K562 (cell line): ENCODE results near the gene NABP1. TPM values are rescaled to one million over a fixed set of nuclear protein-coding genes. Genes with fewer than 3 reads are reported as not detected.
A peak's percentile ranks its signal among the peaks of the same experiment; 100 is the strongest.

ENCODE experiments used
- CTBP1 ChIP-seq: fragments of 450-650 bp; IDR thresholded peaks from 2 replicates; pipeline ENCODE4 v1.6.1; 2016; ENCODE audit warnings: borderline replicate concordance
- EZH2 ChIP-seq: IDR thresholded peaks from 2 replicates; pipeline ENCODE4 v1.6.1; 2012; ENCODE audit warnings: low read depth, mild to moderate bottlenecking, inconsistent platforms, low read length, borderline replicate concordance
- FOXP1 ChIP-seq: sonication (generic); formaldehyde crosslinking; IDR thresholded peaks from 2 replicates; pipeline ENCODE4 v1.8.0; 2022; ENCODE audit warnings: mild to moderate bottlenecking, missing genetic modification reagents
- FUS ChIP-seq: fragments of 200-400 bp; formaldehyde crosslinking; optimal IDR thresholded peaks from 2 replicates; pipeline ENCODE3; 2017; ENCODE audit warnings: low read depth, low read length
- HLTF ChIP-seq: fragments of 450-650 bp; IDR thresholded peaks from 2 replicates; pipeline ENCODE4 v1.6.1; 2016
- HNRNPUL1 ChIP-seq: fragments of 200-400 bp; formaldehyde crosslinking; IDR thresholded peaks from 2 replicates; pipeline ENCODE4 v1.6.1; 2017; ENCODE audit warnings: low read length
- ILK ChIP-seq: fragments of 450-650 bp; IDR thresholded peaks from 2 replicates; pipeline ENCODE4 v1.6.1; 2016; ENCODE audit warnings: missing genetic modification characterization, low read depth, mild to moderate bottlenecking, missing compliant biosample characterization, moderate library complexity, borderline replicate concordance
- KDM5B ChIP-seq: fragments of 200-600 bp; sonication (generic); IDR thresholded peaks from 2 replicates; pipeline ENCODE4 v1.6.1; 2012; ENCODE audit warnings: low read depth, mild to moderate bottlenecking, moderate library complexity, low read length, control low read depth, inconsistent platforms; ENCODE audit not compliant: insufficient replicate concordance
- LCOR ChIP-seq: sonication (generic); formaldehyde crosslinking; IDR thresholded peaks from 2 replicates; pipeline ENCODE4 v1.8.0; 2022; ENCODE audit warnings: mild to moderate bottlenecking, missing genetic modification reagents
- MED1 ChIP-seq: sonication (generic); formaldehyde crosslinking; IDR thresholded peaks from 2 replicates; pipeline ENCODE4 v1.8.1; 2023; ENCODE audit warnings: missing genetic modification reagents, borderline replicate concordance
- MEF2A ChIP-seq: IDR thresholded peaks from 2 replicates; pipeline ENCODE4 v1.6.1; 2011; ENCODE audit warnings: low read depth, mild to moderate bottlenecking, low read length, moderate library complexity; ENCODE audit not compliant: control insufficient read depth
- NFE2L1 ChIP-seq: fragments of 450-650 bp; IDR thresholded peaks from 2 replicates; pipeline ENCODE4 v1.6.1; 2016; ENCODE audit warnings: missing genetic modification characterization, low read depth, mild to moderate bottlenecking, missing compliant biosample characterization, moderate library complexity, borderline replicate concordance
- NR2C1 ChIP-seq, 2 experiments: fragments of 450-650 bp; IDR thresholded peaks; 2 replicates each; pipeline ENCODE4 v1.6.1; 2017; ENCODE audit warnings: mild to moderate bottlenecking in 2 of 2, antibody characterized with exemption in 1 of 2, inconsistent platforms in 1 of 2, missing compliant biosample characterization in 1 of 2, missing genetic modification characterization in 1 of 2
- PHF8 ChIP-seq: fragments of 200-600 bp; sonication (generic); IDR thresholded peaks from 2 replicates; pipeline ENCODE4 v1.6.1; 2012; ENCODE audit warnings: mixed run types, mild to moderate bottlenecking, inconsistent platforms, low read length, moderate library complexity, borderline replicate concordance
- POLR2A ChIP-seq: fragments of 450-650 bp; conservative IDR thresholded peaks from 2 replicates; pipeline ENCODE4 v1.6.1; 2016
- POLR3G ChIP-seq: IDR thresholded peaks from 2 replicates; pipeline ENCODE4 v1.6.1; 2011; ENCODE audit not compliant: insufficient read length, insufficient replicate concordance; ENCODE audit errors: extremely low read depth
- PURB ChIP-seq: sonication (generic); formaldehyde crosslinking; IDR thresholded peaks from 2 replicates; pipeline ENCODE4 v1.9.0; 2021; ENCODE audit warnings: low read depth, mild to moderate bottlenecking, missing genetic modification reagents
- RBM17 ChIP-seq: fragments of 200-400 bp; formaldehyde crosslinking; IDR thresholded peaks from 2 replicates; pipeline ENCODE4 v1.6.1; 2017; ENCODE audit warnings: low read depth, mild to moderate bottlenecking, low read length, borderline replicate concordance
- RFX7 ChIP-seq: fragments of 250-450 bp; sonication (Bioruptor Pico); IDR thresholded peaks from 2 replicates; pipeline ENCODE4 v1.5.1; 2021; ENCODE audit warnings: mild to moderate bottlenecking
- RHOXF2B ChIP-seq: fragments of 250-450 bp; sonication (Bioruptor Pico); conservative IDR thresholded peaks from 2 replicates; pipeline ENCODE4 v1.5.1; 2021
- TCF3 ChIP-seq: sonication (generic); formaldehyde crosslinking; IDR thresholded peaks from 2 replicates; pipeline ENCODE4 v1.4.0; 2020; ENCODE audit warnings: mild to moderate bottlenecking, missing genetic modification reagents
- ZEB2 ChIP-seq: fragments of 450-650 bp; IDR thresholded peaks from 2 replicates; pipeline ENCODE4 v1.6.1; 2016
- ZNF23 ChIP-seq: fragments of 250-450 bp; sonication (Bioruptor Pico); IDR thresholded peaks from 2 replicates; pipeline ENCODE4 v1.4.0; 2020; ENCODE audit warnings: mild to moderate bottlenecking
- polyA plus RNA-seq, 8 experiments: library from polyadenylated mRNA; depleted of rRNA in 4 of 8; stranded (reverse) in 5 of 8; unstranded in 3 of 8; fragments of >200 nt; fragmentation: Nextera tagmentation in 2 of 8; fragmentation: Illumina TruSeq in 1 of 8; extraction: Ambion mirVana in 2 of 8; extraction: Trizol in 1 of 8; gene quantifications; 2 replicates each; pipeline versions ENCODE4 v1.2.1 to v1.2.3, GENCODE V29; 2011 to 2014; ENCODE audit warnings: inconsistent platforms in 1 of 8, missing spikeins in 1 of 8
- total RNA-seq, 7 experiments: library from RNA; depleted of rRNA in 6 of 7; stranded (reverse); fragments of >200 nt in 6 of 7; fragmentation: Illumina TruSeq in 2 of 7; extraction: Trizol in 2 of 7; gene quantifications; 2 replicates each; pipeline versions ENCODE4 v1.2.1 to v1.2.3, GENCODE V29; 2011 to 2021; ENCODE audit warnings: low replicate concordance in 1 of 7
- TF ChIP-seq, protein P1 (sequence below): fragments of 250-450 bp; sonication (Bioruptor Pico); IDR thresholded peaks from 2 replicates; pipeline ENCODE4 v1.5.0; 2021; ENCODE audit warnings: mild to moderate bottlenecking, borderline replicate concordance

Gene NABP1
- total and polyA plus RNA-seq, 9 of the 15 experiments (the other 6 are each of a cell fraction or from before 2014, with no cell fraction given) = 12.8 to 44.0 (median 20.2) TPM

- TF ChIP-seq FUS = no peak
- no peak for TF ChIP-seq ZEB2
- no peak for TF ChIP-seq MEF2A
- no peak for TF ChIP-seq RBM17
- no peak for TF ChIP-seq POLR2A
- TF ChIP-seq MED1 (CRISPR knock-in tag) = no peak
- no peak for TF ChIP-seq POLR3G
- no peak for TF ChIP-seq EZH2
- no peak for TF ChIP-seq ZNF23 (CRISPR knock-in tag)
- TF ChIP-seq NR2C1 (IDR thresholded peaks at IDR 0.05) = no peak
- no peak; the same call in none of the 2 replicates for TF ChIP-seq NR2C1 (tag; IDR thresholded peaks at IDR 0.05)
- TF ChIP-seq RHOXF2B (CRISPR knock-in tag) = no peak
- no peak for TF ChIP-seq HNRNPUL1
- no peak for TF ChIP-seq RFX7 (CRISPR knock-in tag)
- TF ChIP-seq, protein P1, sequence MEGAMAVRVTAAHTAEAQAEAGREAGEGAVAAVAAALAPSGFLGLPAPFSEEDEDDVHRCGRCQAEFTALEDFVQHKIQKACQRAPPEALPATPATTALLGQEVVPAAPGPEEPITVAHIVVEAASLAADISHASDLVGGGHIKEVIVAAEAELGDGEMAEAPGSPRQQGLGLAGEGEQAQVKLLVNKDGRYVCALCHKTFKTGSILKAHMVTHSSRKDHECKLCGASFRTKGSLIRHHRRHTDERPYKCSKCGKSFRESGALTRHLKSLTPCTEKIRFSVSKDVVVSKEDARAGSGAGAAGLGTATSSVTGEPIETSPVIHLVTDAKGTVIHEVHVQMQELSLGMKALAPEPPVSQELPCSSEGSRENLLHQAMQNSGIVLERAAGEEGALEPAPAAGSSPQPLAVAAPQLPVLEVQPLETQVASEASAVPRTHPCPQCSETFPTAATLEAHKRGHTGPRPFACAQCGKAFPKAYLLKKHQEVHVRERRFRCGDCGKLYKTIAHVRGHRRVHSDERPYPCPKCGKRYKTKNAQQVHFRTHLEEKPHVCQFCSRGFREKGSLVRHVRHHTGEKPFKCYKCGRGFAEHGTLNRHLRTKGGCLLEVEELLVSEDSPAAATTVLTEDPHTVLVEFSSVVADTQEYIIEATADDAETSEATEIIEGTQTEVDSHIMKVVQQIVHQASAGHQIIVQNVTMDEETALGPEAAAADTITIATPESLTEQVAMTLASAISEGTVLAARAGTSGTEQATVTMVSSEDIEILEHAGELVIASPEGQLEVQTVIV (CRISPR knock-in tag) = no peak
- TF ChIP-seq ILK = no peak
- no peak for TF ChIP-seq LCOR (CRISPR knock-in tag)
- TF ChIP-seq PHF8 = no peak; the same call in 1 of the 2 replicates
- TF ChIP-seq TCF3 (CRISPR knock-in tag) = peak; percentile 75
- TF ChIP-seq CTBP1 = peak; percentile 7; the same call in 1 of the 2 replicates
- TF ChIP-seq HLTF = no peak
- peak; percentile 11 for TF ChIP-seq KDM5B
- TF ChIP-seq NFE2L1 (tag) = no peak
- TF ChIP-seq FOXP1 = no peak
- no peak for TF ChIP-seq PURB (CRISPR knock-in tag)
Measured at GRCh38 chr2:191637182-191638078, 40.5 kb upstream of the NABP1 start (continued).
